ENCODE measurements around the gene MEF2D.

MEF2D gene

DNA sequence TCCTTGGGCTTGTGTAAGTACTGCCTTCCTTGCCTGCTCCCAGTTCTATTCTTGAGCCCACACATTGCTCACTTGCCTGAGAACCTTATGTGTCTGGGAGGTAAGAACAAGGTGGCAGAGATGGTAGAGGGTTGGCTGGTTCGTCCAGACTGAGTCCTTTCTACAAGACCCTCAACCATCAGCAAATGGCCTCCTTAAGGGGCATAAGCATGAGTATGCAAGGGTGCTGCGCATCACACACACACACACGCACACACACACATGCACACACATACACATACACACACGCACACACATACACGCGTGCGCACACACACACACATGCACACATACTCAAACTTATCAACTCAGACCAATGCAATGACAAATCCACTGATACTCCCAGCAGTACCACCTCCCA lies 74.6 kb downstream of the MEF2D start:
- DNase-seq (ENCODE audit: low spot score), result no peak

DNA sequence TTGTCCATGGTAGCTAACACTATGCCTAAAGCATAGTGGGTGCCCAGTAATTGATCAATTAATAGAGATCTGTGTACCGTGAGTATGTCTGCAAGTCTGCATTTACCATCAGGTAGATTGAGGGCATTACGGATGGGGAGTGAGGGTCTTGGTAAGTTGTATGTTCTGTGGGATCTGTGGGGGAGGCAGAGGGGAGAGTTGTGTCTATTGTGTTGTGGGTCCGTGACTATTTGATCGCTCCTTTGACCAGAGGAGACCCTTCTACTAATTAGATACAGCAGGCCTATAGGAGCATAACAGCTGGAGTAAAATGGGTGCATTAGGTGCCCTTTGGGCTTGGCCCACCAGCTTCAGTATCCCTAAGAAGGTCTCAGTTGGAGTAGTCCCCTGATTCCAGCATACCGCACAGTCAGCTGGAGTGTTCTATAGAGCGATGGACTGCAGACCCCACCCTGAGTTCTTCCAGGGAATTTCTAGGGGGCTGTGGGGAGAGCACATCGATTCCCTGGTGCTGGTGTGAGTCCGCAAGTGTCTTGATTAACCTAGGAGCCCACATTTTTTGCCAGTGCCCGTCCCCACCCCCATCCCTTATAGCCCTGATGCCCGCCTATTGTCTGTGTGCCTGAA lies 75.7 kb downstream of the MEF2D start:
- DNase-seq (ENCODE audit: low spot score), result no peak

DNA sequence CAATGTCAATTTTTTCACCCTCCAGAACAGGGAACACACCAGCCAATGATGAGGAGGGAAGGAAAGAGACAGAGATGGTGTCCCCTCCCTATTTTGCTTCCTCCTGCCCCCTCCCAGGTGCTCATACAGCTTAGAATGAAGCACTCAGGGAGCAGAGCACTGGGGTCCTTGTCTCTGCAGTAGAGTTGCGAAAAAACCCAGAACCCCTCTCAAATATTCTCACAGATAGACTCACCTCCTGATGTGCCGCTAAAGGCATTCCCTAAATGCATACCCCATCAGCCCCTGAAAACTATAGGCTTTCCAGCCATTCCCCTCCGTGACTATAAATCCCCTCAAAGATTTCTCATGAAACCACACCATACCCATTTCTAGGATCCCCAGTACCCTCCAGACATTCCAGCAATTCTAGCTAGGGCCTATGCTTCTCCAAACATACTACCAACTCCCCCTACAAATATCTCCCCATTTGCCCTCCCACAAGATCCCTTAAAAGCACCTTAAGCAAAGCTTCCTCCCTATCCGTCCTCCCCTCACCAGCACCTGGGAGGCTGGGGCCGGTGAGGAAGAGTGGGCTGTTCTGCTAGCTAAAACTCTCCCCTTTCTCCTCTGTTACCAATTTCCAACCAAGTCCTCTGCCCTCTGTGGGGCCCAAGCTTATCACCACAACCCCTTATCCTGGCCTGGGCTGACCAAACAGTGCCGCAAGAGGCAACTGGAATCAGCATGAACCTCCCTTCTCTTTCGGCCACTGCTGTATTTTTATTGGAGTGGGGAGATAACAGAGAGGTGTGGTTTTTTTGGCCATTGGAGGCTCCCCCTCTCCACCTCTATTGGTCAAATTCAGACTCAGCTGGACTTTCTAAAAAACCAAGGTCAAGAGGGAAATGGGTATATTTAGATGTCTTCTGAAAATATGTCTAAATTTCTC lies 76.9 kb downstream of the MEF2D start:
- DNase-seq (ENCODE audit: low spot score), result no peak

DNA sequence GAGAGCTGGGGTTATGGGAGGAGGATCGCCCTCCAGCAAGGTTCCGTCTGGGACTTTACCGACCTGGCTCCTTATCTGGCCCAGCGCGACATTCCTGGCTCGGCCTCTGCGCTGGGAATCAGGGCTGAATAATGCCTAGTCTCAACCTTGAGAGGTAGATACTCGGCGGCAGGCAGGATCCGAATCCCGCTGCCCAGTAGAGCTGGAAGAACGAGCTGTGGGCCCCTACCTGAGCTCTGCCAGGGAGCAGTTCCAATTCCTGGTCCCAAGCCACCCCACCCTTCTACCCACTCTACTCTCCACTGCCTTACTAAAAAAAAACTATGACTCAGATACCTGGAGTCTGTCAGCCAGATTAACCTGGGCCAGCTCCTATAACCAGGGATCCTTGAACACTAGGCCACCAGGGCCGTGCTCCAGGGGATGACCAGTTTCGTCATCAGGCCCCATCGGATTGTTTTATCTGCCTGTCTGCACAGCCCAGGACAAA lies 77.9 kb downstream of the MEF2D start:
- DNase-seq (ENCODE audit: low spot score), result no peak

DNA sequence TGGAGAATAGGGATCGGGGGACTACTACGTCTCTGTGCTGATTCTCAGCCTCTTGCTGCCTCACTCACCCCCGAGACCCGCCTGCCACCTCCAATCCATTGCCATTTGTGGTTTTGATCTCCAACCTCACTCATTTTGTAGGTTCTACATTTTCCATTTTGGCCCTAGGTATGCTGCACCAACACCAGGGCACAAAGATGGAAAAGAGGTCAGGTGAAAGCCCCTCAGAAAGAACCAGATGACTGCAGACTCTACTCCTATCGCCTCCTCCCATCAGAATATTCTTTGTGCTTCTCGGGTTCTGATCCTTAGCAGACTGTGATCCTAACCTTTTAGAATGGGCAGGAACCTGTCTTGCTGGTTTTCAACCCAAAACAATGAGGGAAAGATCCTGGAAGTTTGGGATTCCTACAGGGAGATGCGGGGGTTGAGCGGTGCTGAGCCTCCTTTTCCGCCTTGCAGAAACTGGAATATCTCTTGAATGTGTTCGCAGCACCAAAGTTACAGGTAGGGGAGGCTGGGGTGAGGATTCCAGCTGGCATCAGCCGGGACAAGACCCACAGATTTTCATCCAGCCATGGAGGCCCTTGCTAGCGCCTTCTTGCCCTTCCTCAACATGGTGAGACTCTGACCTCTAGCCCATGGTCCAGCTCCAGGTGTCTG lies 78.5 kb downstream of the MEF2D start:
- no peak for DNase-seq (ENCODE audit: low spot score)

DNA sequence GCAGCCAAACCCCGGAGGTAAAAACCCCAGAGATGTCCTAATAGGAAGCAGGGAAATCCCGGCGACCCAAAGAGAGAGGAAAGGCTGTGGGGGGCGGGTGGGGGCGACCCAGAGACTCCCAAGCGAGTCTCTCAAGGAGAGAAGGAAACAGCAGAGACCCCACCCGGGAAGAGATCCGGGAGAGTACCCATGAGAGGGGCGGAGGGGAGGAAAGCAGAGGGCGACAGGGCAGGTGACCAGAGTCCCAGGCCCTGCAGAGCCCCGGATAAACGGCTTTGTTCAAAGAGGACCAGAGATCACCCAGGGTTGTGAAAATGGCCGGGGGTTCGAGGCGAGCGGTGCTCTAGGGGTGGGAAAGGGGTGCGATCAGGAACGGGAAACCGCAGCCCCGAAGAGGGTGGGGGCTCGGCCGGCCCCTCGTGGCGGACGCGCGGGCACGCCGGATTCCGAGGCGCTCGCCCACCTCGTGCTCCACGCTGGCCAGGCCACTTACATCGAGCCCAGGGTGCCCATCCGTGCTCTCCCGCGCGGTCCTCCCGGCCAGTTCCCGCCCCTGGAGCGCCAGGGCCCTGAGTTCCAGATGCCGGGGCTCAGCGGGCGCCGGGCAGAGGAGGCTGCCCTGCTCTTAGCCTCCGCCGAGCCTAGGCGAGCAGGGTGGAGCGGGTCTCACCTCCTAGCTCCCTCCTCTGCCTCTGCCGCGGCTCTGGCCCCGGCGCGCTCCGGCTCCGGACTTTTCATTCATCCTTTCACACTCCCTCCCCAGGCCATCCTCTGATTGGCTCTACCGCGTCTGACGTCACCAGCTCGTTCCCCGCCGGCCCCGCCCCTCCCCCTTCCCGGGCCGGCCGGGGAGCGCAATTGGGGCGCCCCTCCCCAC lies 79.3 kb downstream of the MEF2D start:
- peak; percentile 71 for DNase-seq (ENCODE audit: low spot score)

DNA sequence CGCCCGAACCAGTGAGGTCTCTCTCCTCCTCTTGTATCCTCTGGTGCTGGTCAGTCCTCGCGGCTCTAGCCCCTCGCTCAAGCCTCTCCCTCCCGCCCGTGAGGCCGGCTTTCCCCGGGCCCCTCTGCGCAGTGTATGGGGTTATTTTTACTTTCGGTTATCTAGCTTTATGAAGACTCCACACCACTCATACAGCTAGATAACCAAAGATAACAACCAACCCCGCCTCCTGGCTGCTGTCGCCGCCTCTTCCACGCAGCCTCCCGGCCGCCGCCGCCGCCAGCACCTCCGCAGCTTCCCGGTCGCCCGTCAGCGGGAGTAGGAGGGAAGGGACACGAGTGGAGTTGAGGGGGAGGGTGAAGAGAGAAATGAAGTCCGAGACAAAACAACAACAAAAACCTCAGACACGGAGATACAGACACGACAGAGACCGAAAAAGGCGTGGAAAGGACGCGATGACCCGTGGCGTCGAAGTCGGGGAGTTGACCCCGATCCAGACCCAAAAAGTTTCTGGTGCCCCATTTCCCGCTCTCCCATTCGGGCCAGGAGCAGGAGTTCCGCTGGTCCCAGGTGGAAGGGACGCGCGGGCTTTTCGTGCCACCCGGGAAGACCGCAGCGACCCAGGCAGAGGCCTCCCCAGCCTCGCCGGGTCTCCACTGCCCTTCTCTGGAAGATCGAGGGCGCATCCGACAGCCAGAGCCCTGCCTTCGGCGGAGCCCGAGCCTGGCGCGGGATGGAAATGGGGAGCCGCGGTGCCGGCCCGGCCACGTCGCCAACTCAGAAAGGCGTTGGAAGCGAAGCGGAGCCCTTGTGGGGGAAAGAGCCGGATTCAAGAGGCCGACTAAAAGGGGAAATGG lies 80.1 kb downstream of the MEF2D start:
- peak; percentile 53 for DNase-seq (ENCODE audit: low spot score)

DNA sequence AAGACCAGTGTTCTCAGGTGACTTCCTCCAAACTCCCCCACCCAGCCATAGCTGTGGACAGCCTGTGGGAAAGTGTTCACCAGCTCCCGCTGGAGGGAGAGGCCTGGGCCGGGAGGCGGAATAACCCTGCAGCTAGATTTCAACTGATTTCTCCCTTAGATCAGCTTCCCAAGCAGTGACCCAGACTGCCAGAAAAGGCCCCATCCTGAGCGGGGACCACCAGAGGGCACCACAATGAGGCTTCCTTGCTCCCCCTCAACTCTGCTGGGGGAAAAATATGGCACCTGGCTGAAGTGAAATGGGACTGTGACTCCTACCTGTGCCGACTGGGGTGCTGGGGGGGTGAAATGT lies 80.7 kb downstream of the MEF2D start:
- peak; percentile 37 for DNase-seq (ENCODE audit: low spot score)

DNA sequence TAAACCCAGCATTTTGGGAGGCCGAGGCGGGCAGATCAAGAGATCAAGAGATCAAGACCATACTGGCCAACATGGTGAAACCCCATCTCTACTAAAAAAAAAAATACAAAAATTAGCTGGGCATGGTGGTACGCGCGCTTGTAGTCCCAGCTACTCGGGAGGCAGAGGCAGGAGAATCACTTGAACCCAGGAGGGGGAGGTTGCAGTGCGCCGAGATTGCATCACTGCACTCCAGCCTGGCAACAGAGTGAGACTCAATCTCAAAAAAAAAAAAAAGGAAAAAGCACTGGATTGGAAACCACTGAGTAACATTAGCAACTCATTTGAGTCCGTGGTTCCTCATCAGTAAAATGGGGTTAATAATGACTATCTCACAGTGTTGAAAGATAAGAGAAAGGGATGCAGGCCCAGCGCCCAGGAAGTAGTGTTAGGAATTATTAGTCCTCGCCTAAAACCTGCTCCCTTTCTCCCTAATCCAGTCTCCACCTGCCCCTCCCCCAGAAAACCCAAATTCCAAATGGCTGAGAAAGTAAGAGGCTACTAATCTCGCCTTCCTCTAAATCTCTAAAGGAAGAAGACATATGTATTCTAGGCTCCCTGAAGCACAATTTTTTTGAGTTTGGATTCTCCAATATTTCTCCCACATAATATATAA lies 82.0 kb downstream of the MEF2D start:
- no peak for DNase-seq (ENCODE audit: low spot score)

DNA sequence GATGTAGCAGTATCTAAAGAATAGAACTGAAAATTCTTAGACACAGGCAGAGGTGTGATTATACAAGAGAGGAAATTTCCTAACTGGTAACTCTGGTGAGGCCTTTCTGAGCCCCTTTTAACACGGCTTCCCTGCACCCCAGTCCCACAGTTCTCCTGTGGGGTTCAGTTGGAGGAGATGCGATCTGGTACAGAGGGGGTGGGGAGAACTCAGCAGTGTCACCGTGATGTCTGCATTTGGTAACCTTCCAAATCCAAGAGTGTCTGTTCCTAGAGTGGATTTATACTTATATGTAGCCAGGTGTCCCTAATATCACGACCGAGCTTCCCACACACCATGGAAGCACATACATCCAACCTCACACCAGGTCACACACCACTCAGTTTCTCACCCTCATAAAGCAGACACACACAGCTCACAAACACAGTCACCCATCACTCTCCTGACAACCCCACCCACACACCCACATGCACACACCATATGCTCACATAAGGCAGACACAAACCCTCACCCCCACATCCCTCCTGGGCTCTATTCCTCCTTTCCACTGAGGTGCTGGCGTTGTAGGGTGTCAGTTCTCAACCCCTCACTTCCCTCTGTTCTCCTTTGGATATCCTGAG lies 83.1 kb downstream of the MEF2D start:
- no peak for DNase-seq (ENCODE audit: low spot score)

DNA sequence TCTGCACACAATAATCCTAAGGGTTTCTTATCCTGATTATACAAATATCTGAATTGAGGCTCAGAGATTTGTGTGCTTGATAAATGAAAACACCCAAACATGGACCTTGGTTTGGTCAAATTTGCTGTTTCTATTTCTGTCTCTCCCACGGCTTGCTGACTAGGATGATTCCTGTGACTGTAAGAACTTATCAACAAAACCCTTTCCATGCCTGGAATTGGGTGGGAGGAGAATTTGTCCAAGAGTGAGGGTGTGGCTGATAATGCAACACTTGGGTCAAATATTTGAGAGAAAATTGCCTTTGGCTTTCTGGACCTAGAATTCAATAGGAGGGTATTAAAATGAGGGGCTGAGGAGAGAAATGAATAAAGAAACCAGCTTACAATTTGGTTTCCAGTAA lies 83.6 kb downstream of the MEF2D start:
- no peak for DNase-seq (ENCODE audit: low spot score)

DNA sequence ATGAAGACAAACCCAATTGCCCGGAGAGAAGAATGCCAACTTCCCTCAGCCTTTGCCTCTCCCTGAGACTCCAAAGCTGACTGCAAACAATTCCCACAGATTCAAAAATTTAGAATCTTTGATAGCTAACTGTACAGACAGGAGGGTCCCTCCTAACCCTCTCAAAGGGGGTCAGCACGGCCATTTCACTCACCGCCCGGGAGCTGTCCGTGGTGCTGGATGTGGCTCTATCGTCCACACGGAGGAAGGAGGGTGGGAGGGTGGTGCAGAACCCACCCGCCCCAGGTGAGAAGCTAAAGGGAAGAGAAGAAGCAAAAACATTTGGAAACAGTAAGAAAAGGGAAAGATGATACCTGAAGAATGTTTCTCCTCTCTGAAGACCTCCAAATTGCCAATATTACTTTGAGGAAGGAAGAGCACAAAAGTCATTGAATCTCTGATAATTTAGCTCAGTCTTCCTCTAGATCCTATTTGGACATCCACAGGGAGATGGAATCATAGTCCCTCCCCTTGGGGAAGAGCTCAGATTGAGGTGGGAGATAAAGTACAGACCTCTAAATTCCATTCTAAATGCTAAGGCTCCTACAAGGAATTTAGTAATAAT lies 86.0 kb downstream of the MEF2D start:
- DNase-seq (ENCODE audit: low spot score), result no peak

All from CD4-positive, alpha-beta T cell treated with Interleukin-2 at 100 ng/mL for 4 hours (primary cell).